GM23248 (cell line): Measurements from ENCODE around the gene TCTN1.

Experiments
- EZH2 ChIP-seq: fragments of 200-600 bp; sonication (generic); IDR thresholded peaks from 2 replicates; pipeline ENCODE4 v1.6.1; 2018; ENCODE audit warnings: antibody characterized with exemption, mild to moderate bottlenecking; ENCODE audit not compliant: insufficient read depth, poor library complexity, severe bottlenecking
- EZH2phosphoT487 ChIP-seq: fragments of 200-600 bp; sonication (generic); IDR thresholded peaks from 2 replicates; pipeline ENCODE4 v1.6.1; 2018; ENCODE audit warnings: antibody characterized with exemption, moderate library complexity, mild to moderate bottlenecking, low read depth; ENCODE audit not compliant: insufficient read depth

DNA sequence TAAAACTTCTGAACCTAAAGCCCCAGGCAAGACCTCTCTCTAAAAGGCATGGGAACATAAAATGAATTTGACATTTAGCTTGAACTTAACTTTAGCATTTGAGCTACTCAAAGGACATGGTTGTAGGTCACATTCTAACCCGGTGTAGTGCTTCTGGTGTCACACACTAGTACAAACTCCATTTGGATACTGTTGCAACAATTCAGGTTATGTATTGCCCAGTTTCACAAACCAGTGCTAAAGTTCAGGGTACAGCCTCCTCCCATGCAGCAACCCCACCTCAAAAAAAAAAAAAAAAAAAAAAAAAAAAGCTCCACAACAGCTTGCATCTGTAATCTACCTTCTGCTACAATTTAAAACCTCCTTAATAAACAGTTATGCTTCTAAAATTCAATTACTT lies 38.6 kb upstream of the TCTN1 start:
- TF ChIP-seq EZH2phosphoT487 (no peak), EZH2 (no peak)
